Measurements from ENCODE around the gene CYP19A1. TPM values are rescaled to one million over a fixed set of nuclear protein-coding genes. Genes with fewer than 3 reads are reported as not detected.

Gene CYP19A1
- polyA plus RNA-seq, 1 experiment = not detected

- CTCF ChIA-PET = interaction anchor here (0.6 to 9.3 kb wide), 38 partner anchors 8 to 354 kb away, joined by 3 to 196 read pairs (median 4); no protein-coding TSS in a partner anchor
- POLR2A ChIA-PET = interaction anchor here (1.0 kb wide), 1 partner anchor 29 kb away, joined by 3 read pairs; no protein-coding TSS in a partner anchor
- H3K9me3 ChIP-seq (ENCODE audit: control insufficient read depth, insufficient read depth, low read length) = no peaks in the 10 kb centered on the region; the same call in 1 of the 2 replicates
Observed at GRCh38 chr15:51192521-51193280, 145.7 kb downstream of the CYP19A1 start.

GRCh38 chr15:51191766-51192165, 146.6 kb downstream of the CYP19A1 start:
- no peak for TF ChIP-seq CTCF (IDR thresholded peaks at IDR 0.05; ENCODE audit: low read depth, low read length)
- no peak overlapping the region for H3K27ac ChIP-seq (ENCODE audit: low read depth, low read length)
- no peak for DNase-seq (ENCODE audit: low read depth, low spot score)
- peaks cover 24% of the 10 kb centered on the region for H3K27me3 ChIP-seq (ENCODE audit: control insufficient read depth, insufficient read depth, low read length)
- ChIA-PET CTCF (interaction anchor here (0.6 to 9.3 kb wide), 20 partner anchors 10 to 213 kb away, joined by 3 to 196 read pairs (median 5); no protein-coding TSS in a partner anchor), POLR2A (no interaction called here)
- no peak overlapping the region for H3K4me3 ChIP-seq (ENCODE audit: low read depth, low read length)
- H3K9me3 ChIP-seq (ENCODE audit: control insufficient read depth, insufficient read depth, low read length) = no peaks in the 10 kb centered on the region; the same call in 1 of the 2 replicates

More at GRCh38 chr15:51192521-51193280, 145.7 kb downstream of the CYP19A1 start:
- Histone ChIP-seq H3K27ac (ENCODE audit: low read depth, low read length) (no peak overlapping the region), H3K27me3 (ENCODE audit: control insufficient read depth, insufficient read depth, low read length) (peaks cover 26% of the 10 kb centered on the region), H3K4me3 (ENCODE audit: low read depth, low read length) (no peak overlapping the region)
- peak; percentile 68 for DNase-seq (ENCODE audit: low read depth, low spot score)
- peak; percentile 97 for TF ChIP-seq CTCF (IDR thresholded peaks at IDR 0.05; ENCODE audit: low read depth, low read length)

- H3K4me3 ChIP-seq (ENCODE audit: low read depth, low read length) = no peak overlapping the region
- ChIA-PET POLR2A (no interaction called here), CTCF (interaction anchor here (0.6 to 9.3 kb wide), 7 partner anchors 10 to 191 kb away, joined by 3 to 196 read pairs (median 14); no protein-coding TSS in a partner anchor)
- TF ChIP-seq CTCF (IDR thresholded peaks at IDR 0.05; ENCODE audit: low read depth, low read length) = no peak
- no peak for DNase-seq (ENCODE audit: low read depth, low spot score)
- no peaks in the 10 kb centered on the region; the same call in 1 of the 2 replicates for H3K9me3 ChIP-seq (ENCODE audit: control insufficient read depth, insufficient read depth, low read length)
- H3K27ac ChIP-seq (ENCODE audit: low read depth, low read length) = no peak overlapping the region
- peaks cover 24% of the 10 kb centered on the region for H3K27me3 ChIP-seq (ENCODE audit: control insufficient read depth, insufficient read depth, low read length)
Observed at GRCh38 chr15:51191072-51191670, 147.2 kb downstream of the CYP19A1 start.

GRCh38 chr15:51190424-51191068, 147.8 kb downstream of the CYP19A1 start:
- POLR2A ChIA-PET = no interaction called here
- CTCF ChIA-PET = interaction anchor here (2.8 to 9.3 kb wide), 3 partner anchors 14 to 28 kb away, joined by 23 to 196 read pairs (median 27); no protein-coding TSS in a partner anchor
- H3K9me3 ChIP-seq (ENCODE audit: control insufficient read depth, insufficient read depth, low read length) = no peaks in the 10 kb centered on the region; the same call in 1 of the 2 replicates

More at GRCh38 chr15:51190424-51191068, 147.8 kb downstream of the CYP19A1 start:
- no peak for TF ChIP-seq CTCF (IDR thresholded peaks at IDR 0.05; ENCODE audit: low read depth, low read length)
- no peak overlapping the region for H3K27ac ChIP-seq (ENCODE audit: low read depth, low read length)
- no peak overlapping the region for H3K4me3 ChIP-seq (ENCODE audit: low read depth, low read length)
- H3K27me3 ChIP-seq (ENCODE audit: control insufficient read depth, insufficient read depth, low read length) = peaks cover 27% of the 10 kb centered on the region
- DNase-seq (ENCODE audit: low read depth, low spot score) = no peak
